ENCODE measurements around the gene TMEM11.

DNA sequence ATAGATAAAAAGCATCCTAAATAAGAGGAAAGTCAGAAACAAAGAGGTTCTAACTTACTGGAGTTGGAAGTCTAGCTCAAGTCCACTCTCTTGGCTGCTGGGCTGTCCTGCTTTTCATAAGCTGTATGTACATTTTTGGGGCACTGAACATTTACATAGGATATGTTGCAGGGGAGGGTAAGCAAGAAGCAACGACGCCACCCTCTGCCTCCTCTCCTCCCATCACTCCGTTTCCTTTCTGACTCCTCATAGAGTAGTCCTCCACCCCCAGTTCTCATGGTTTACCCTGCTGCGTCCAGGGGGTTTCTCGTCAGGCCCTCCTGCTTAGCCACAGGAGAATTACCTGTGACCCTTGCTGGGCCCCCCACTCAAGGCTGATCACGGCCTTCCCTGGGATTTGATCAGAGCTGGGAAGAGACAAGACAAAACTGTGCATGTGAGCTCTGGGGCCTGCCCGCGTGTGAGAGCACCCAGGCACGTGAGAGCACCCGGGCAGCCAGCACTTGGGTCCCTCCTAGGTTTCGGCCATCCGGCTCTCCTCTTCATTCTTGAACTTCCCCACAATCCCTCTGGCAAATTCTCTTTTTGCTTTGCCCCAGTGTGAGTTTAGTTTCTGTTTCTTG lies 37.1 kb downstream of the TMEM11 start:
- TF ChIP-seq, protein P1, sequence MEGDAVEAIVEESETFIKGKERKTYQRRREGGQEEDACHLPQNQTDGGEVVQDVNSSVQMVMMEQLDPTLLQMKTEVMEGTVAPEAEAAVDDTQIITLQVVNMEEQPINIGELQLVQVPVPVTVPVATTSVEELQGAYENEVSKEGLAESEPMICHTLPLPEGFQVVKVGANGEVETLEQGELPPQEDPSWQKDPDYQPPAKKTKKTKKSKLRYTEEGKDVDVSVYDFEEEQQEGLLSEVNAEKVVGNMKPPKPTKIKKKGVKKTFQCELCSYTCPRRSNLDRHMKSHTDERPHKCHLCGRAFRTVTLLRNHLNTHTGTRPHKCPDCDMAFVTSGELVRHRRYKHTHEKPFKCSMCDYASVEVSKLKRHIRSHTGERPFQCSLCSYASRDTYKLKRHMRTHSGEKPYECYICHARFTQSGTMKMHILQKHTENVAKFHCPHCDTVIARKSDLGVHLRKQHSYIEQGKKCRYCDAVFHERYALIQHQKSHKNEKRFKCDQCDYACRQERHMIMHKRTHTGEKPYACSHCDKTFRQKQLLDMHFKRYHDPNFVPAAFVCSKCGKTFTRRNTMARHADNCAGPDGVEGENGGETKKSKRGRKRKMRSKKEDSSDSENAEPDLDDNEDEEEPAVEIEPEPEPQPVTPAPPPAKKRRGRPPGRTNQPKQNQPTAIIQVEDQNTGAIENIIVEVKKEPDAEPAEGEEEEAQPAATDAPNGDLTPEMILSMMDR (IDR thresholded peaks at IDR 0.05) = no peak
- no peak for TF ChIP-seq EZH2 (IDR thresholded peaks at IDR 0.05)
- no peak for TF ChIP-seq EZH2phosphoT487 (IDR thresholded peaks at IDR 0.05)
